ENCODE data around the gene HS6ST2.

Gene HS6ST2

DNA sequence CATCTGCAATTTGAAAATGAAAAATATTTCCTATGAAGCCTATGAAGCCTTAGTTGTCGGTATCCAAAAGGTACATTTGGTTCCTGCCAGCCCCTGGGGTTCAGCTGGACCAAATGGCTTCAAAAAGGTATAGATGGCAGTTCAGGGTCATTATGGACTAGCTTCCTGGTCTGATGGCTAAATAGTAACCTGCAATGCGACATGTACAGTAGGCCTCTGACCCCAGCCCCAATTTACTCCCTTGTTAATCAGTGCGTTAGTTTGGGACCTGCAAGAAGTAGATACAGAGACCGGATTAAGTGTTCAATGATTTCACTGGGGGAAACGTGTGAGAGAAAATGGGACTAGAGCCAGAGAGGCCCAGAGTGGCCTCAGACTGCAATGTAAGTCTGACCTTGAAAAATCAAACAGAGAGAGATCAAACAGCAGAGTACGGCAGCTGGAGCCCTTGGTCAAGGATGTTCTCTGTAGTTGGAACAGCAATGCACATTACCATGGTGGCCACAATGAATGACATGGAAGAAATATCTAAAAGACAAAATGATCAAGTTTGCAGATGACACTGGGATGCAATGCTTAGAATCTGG lies 354.6 kb downstream of the HS6ST2 start:
- Histone ChIP-seq H4K20me1 (ENCODE audit: insufficient read depth, low read length) (no peaks in the 10 kb centered on the region), H3K27me3 (ENCODE audit: insufficient read depth, low read length, poor library complexity) (no peaks in the 10 kb centered on the region), H3K9me3 (ENCODE audit: insufficient read depth, low read length, severe bottlenecking) (no peaks in the 10 kb centered on the region), H2AFZ (ENCODE audit: low read depth, low read length) (no peak overlapping the region), H3K36me3 (ENCODE audit: insufficient read depth, low read length) (no peaks in the 10 kb centered on the region), H3K27ac (ENCODE audit: low read length) (no peak overlapping the region), H3K79me2 (ENCODE audit: insufficient read depth, low read length) (no peaks in the 10 kb centered on the region), H3K4me1 (ENCODE audit: insufficient read depth, low read length) (no peaks in the 10 kb centered on the region), H3K9ac (ENCODE audit: low read depth, low read length) (no peak overlapping the region), H3K4me3 (ENCODE audit: low read depth in 1 of 2, low read length in 2 of 2) (no peak overlapping the region), H3K4me2 (ENCODE audit: insufficient read depth, low read length) (no peak overlapping the region)
- DNase-seq: no peak
- ATAC-seq (ENCODE audit: insufficient read depth, low read depth): no peak
- no peak for TF ChIP-seq EZH2 (IDR thresholded peaks at IDR 0.05; ENCODE audit: borderline replicate concordance, low read depth, low read length, severe bottlenecking)
- TF ChIP-seq, protein P1, sequence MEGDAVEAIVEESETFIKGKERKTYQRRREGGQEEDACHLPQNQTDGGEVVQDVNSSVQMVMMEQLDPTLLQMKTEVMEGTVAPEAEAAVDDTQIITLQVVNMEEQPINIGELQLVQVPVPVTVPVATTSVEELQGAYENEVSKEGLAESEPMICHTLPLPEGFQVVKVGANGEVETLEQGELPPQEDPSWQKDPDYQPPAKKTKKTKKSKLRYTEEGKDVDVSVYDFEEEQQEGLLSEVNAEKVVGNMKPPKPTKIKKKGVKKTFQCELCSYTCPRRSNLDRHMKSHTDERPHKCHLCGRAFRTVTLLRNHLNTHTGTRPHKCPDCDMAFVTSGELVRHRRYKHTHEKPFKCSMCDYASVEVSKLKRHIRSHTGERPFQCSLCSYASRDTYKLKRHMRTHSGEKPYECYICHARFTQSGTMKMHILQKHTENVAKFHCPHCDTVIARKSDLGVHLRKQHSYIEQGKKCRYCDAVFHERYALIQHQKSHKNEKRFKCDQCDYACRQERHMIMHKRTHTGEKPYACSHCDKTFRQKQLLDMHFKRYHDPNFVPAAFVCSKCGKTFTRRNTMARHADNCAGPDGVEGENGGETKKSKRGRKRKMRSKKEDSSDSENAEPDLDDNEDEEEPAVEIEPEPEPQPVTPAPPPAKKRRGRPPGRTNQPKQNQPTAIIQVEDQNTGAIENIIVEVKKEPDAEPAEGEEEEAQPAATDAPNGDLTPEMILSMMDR (IDR thresholded peaks at IDR 0.05; ENCODE audit: borderline replicate concordance, extremely low read depth, low read length, poor library complexity, severe bottlenecking): no peak

DNA sequence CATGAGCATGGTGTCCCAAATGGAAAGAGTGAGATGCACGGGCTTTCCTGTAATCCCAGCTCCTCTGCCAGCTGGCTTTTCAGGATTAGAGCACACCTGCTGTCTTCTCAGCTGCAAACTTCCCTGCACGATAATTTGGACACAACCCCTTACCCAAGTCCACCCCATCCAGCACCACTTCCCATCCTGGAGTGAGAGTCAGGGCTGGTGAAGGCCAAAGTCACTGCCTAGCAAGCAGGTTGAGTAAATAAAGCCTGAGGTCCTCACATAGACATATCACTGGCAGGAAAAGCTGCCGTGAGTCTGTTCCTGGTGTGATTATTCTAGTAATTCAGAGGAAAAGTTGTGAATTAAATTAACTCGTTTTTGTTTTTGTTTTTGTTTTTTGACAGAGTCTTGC lies 355.7 kb downstream of the HS6ST2 start:
- Histone ChIP-seq H3K27me3 (ENCODE audit: insufficient read depth, low read length, poor library complexity) (no peaks in the 10 kb centered on the region), H4K20me1 (ENCODE audit: insufficient read depth, low read length) (no peaks in the 10 kb centered on the region), H3K27ac (ENCODE audit: low read length) (no peak overlapping the region), H2AFZ (ENCODE audit: low read depth, low read length) (no peak overlapping the region), H3K9me3 (ENCODE audit: insufficient read depth, low read length, severe bottlenecking) (no peaks in the 10 kb centered on the region), H3K36me3 (ENCODE audit: insufficient read depth, low read length) (no peaks in the 10 kb centered on the region), H3K4me1 (ENCODE audit: insufficient read depth, low read length) (no peaks in the 10 kb centered on the region), H3K4me2 (ENCODE audit: insufficient read depth, low read length) (no peak overlapping the region), H3K79me2 (ENCODE audit: insufficient read depth, low read length) (no peaks in the 10 kb centered on the region), H3K4me3 (ENCODE audit: low read depth in 1 of 2, low read length in 2 of 2) (no peak overlapping the region), H3K9ac (ENCODE audit: low read depth, low read length) (no peak overlapping the region)
- ATAC-seq (ENCODE audit: insufficient read depth, low read depth): no peak
- TF ChIP-seq EZH2 (IDR thresholded peaks at IDR 0.05; ENCODE audit: borderline replicate concordance, low read depth, low read length, severe bottlenecking): no peak
- TF ChIP-seq, protein P1 (IDR thresholded peaks at IDR 0.05; ENCODE audit: borderline replicate concordance, extremely low read depth, low read length, poor library complexity, severe bottlenecking): no peak
- no peak for DNase-seq

DNA sequence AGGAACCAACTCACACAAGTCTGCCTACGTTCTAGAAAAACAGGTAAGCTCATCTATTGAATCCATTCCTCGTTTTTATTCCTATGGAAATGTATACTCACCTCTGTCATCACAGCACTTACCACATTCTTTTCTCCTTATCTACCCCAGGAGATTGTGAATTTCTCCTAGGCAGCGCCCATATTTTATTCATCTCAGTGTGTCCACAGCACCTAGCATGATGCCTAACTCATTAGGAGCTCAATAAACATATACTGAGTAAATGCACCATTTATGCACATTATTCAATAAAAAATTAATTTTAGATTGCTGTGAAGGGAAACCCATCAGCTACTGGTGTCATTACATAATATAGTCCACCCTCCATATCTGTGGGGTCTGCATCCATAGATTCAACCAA lies 363.4 kb downstream of the HS6ST2 start:
- H3K79me2 ChIP-seq (ENCODE audit: insufficient read depth, low read length): no peaks in the 10 kb centered on the region
- H3K27ac ChIP-seq (ENCODE audit: low read length): no peak overlapping the region
- no peak overlapping the region for H2AFZ ChIP-seq (ENCODE audit: low read depth, low read length)
- H3K4me3 ChIP-seq (ENCODE audit: low read depth in 1 of 2, low read length in 2 of 2): no peak overlapping the region
- TF ChIP-seq EZH2 (IDR thresholded peaks at IDR 0.05; ENCODE audit: borderline replicate concordance, low read depth, low read length, severe bottlenecking): no peak
- TF ChIP-seq, protein P1 (IDR thresholded peaks at IDR 0.05; ENCODE audit: borderline replicate concordance, extremely low read depth, low read length, poor library complexity, severe bottlenecking): no peak
- no peaks in the 10 kb centered on the region for H4K20me1 ChIP-seq (ENCODE audit: insufficient read depth, low read length)
- no peak overlapping the region for H3K9ac ChIP-seq (ENCODE audit: low read depth, low read length)
- H3K36me3 ChIP-seq (ENCODE audit: insufficient read depth, low read length): no peaks in the 10 kb centered on the region
- H3K4me1 ChIP-seq (ENCODE audit: insufficient read depth, low read length): no peaks in the 10 kb centered on the region
- no peak overlapping the region for H3K4me2 ChIP-seq (ENCODE audit: insufficient read depth, low read length)
- H3K9me3 ChIP-seq (ENCODE audit: insufficient read depth, low read length, severe bottlenecking): no peaks in the 10 kb centered on the region
- no peaks in the 10 kb centered on the region for H3K27me3 ChIP-seq (ENCODE audit: insufficient read depth, low read length, poor library complexity)
- no peak for ATAC-seq (ENCODE audit: insufficient read depth, low read depth)
- DNase-seq: no peak

DNA sequence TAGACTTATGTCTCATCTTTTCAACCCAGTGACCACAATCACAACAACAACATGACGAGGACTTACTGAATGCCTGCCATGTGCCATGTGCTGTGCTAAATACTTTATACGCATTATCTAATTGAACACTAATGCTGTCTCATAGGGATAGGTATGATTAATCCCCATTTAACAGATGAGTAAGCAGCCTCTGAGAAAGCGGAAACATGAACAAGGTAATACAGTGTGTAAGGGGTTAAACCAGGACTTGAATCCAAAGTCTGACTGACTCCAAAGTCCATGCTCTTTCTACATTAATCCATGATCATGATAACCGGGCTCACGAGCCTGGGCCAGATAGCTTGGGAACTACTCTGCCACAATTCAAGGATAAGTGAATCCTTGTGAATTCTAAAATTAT lies 364.3 kb downstream of the HS6ST2 start:
- Histone ChIP-seq H3K9me3 (ENCODE audit: insufficient read depth, low read length, severe bottlenecking) (no peaks in the 10 kb centered on the region), H3K9ac (ENCODE audit: low read depth, low read length) (no peak overlapping the region), H2AFZ (ENCODE audit: low read depth, low read length) (no peak overlapping the region), H3K4me1 (ENCODE audit: insufficient read depth, low read length) (no peaks in the 10 kb centered on the region), H3K4me2 (ENCODE audit: insufficient read depth, low read length) (no peak overlapping the region), H3K27ac (ENCODE audit: low read length) (no peak overlapping the region), H3K27me3 (ENCODE audit: insufficient read depth, low read length, poor library complexity) (no peaks in the 10 kb centered on the region), H3K79me2 (ENCODE audit: insufficient read depth, low read length) (no peaks in the 10 kb centered on the region), H3K36me3 (ENCODE audit: insufficient read depth, low read length) (no peaks in the 10 kb centered on the region), H3K4me3 (ENCODE audit: low read depth in 1 of 2, low read length in 2 of 2) (no peak overlapping the region), H4K20me1 (ENCODE audit: insufficient read depth, low read length) (no peaks in the 10 kb centered on the region)
- ATAC-seq (ENCODE audit: insufficient read depth, low read depth) (no peak), DNase-seq (no peak)
- no peak for TF ChIP-seq EZH2 (IDR thresholded peaks at IDR 0.05; ENCODE audit: borderline replicate concordance, low read depth, low read length, severe bottlenecking)
- TF ChIP-seq, protein P1 (IDR thresholded peaks at IDR 0.05; ENCODE audit: borderline replicate concordance, extremely low read depth, low read length, poor library complexity, severe bottlenecking): no peak
